CD8-positive, alpha-beta memory T cell (primary cell): ENCODE data around the gene ITGB5. TPM values are rescaled to one million over a fixed set of nuclear protein-coding genes. Genes with fewer than 3 reads are reported as not detected.

Experiments used
- CTCF ChIA-PET: fragments of 350-600 bp; sonication (Branson Sonifier 250); formaldehyde crosslinking; loops from one replicate; lab custom pipeline; 2021; ENCODE audit warnings: antibody characterized with exemption; lab: Charles Lee
- POLR2A ChIA-PET: fragments of 350-600 bp; sonication (Branson Sonifier 250); formaldehyde crosslinking; loops from one replicate; lab custom pipeline; 2021; ENCODE audit warnings: antibody characterized with exemption; lab: Charles Lee
- DNase-seq, 5 donors: peaks; one replicate each; pipeline versions ENCODE4 v3.0.0 to v3.0.0-alpha.2; 2020 to 2022; ENCODE audit warnings: mixed read lengths in 1 of 5
- H3K27ac ChIP-seq: one replicate; pipeline ENCODE4 v1.7.0; 2013; ENCODE audit warnings: low read depth, mild to moderate bottlenecking, low read length, moderate library complexity
- H3K27me3 ChIP-seq: 2 replicates; pipeline ENCODE4 v1.7.0; 2013; ENCODE audit warnings: low read length, mild to moderate bottlenecking; ENCODE audit not compliant: insufficient read depth, poor library complexity, severe bottlenecking
- H3K36me3 ChIP-seq: 2 replicates; pipeline ENCODE4 v1.7.0; 2013; ENCODE audit warnings: mild to moderate bottlenecking, low read length, moderate library complexity; ENCODE audit not compliant: insufficient read depth
- H3K4me1 ChIP-seq: 2 replicates; pipeline ENCODE4 v1.7.0; 2013; ENCODE audit warnings: mild to moderate bottlenecking, low read length, moderate library complexity; ENCODE audit not compliant: insufficient read depth
- H3K4me3 ChIP-seq: 2 replicates; pipeline ENCODE4 v1.7.0; 2013; ENCODE audit warnings: mild to moderate bottlenecking, low read length
- H3K9me3 ChIP-seq: 2 replicates; pipeline ENCODE4 v1.7.0; 2013; ENCODE audit warnings: mild to moderate bottlenecking, low read length
- H3K27ac Mint-ChIP-seq, 8 donors: one replicate each; pipeline ENCODE4 v1.8.0; 2020 to 2021; ENCODE audit warnings: mixed read lengths in 8 of 8, mild to moderate bottlenecking in 6 of 8, inconsistent platforms in 3 of 8, moderate library complexity in 3 of 8
- H3K27me3 Mint-ChIP-seq, 2 donors: one replicate each; pipeline ENCODE4 v1.8.0; 2020 to 2021; ENCODE audit warnings: mixed read lengths in 2 of 2, mild to moderate bottlenecking in 1 of 2, moderate library complexity in 1 of 2
- H3K36me3 Mint-ChIP-seq, 3 donors: one replicate each; pipeline ENCODE4 v1.8.0; 2020 to 2021; ENCODE audit warnings: mixed read lengths in 3 of 3, inconsistent platforms in 1 of 3, mild to moderate bottlenecking in 1 of 3
- H3K4me1 Mint-ChIP-seq, 3 donors: one replicate each; pipeline ENCODE4 v1.8.0; 2020 to 2021; ENCODE audit warnings: mixed read lengths in 3 of 3, inconsistent platforms in 1 of 3, mild to moderate bottlenecking in 1 of 3
- H3K4me3 Mint-ChIP-seq, 7 donors: one replicate each; pipeline ENCODE4 v1.8.0; 2020 to 2021; ENCODE audit warnings: mixed read lengths in 7 of 7, mild to moderate bottlenecking in 6 of 7, moderate library complexity in 4 of 7, inconsistent platforms in 2 of 7
- H3K9me3 Mint-ChIP-seq, 5 donors: one replicate each; pipeline ENCODE4 v1.8.0; 2020 to 2022; ENCODE audit warnings: mixed read lengths in 5 of 5, mild to moderate bottlenecking in 3 of 5, moderate library complexity in 2 of 5, inconsistent platforms in 1 of 5
- polyA plus RNA-seq: library from polyadenylated mRNA; unstranded; fragments of 300-500 nt; fragmentation: Illumina TruSeq; gene quantifications from one replicate; pipeline ENCODE4 v1.2.3, GENCODE V29; 2021
- total RNA-seq, 2 experiments: library from RNA; stranded (reverse); gene quantifications; one replicate each; pipeline ENCODE4 v1.2.3, GENCODE V29; 2021

Gene ITGB5
- total and polyA plus RNA-seq, 3 experiments from 2014 or later = 0.62 to 3.3 (median 2.0) TPM

- Histone ChIP-seq H3K9me3 (no peaks in the 10 kb centered on the region), H3K4me3 (no peak overlapping the region), H3K27ac (no peak overlapping the region), H3K4me1 (no peaks in the 10 kb centered on the region), H3K27me3 (no peaks in the 10 kb centered on the region), H3K36me3 (no peaks in the 10 kb centered on the region)
- CTCF ChIA-PET = interaction anchor here (1.4 kb wide), 1 partner anchor 20 kb away, joined by 3 read pairs; no protein-coding TSS in a partner anchor
- POLR2A ChIA-PET = no interaction called here
- H3K27ac Mint-ChIP-seq = peak overlapping the region in 1 of 8 donors; percentile 45
- H3K9me3 Mint-ChIP-seq = no peaks in the 10 kb centered on the region
- H3K36me3 Mint-ChIP-seq = no peaks in the 10 kb centered on the region
- no peak for DNase-seq
- peaks cover 5 to 7% (median 5%) of the 10 kb centered on the region in 3 donors for H3K4me1 Mint-ChIP-seq
- peaks cover 8 to 17% of the 10 kb centered on the region in 2 donors for H3K27me3 Mint-ChIP-seq
- H3K4me3 Mint-ChIP-seq = no peak overlapping the region
Observed at GRCh38 chr3:124780761-124781475, 106.2 kb downstream of the ITGB5 start.

GRCh38 chr3:124780356-124780755 is 106.8 kb downstream of the ITGB5 start:
- no peak overlapping the region for H3K4me3 Mint-ChIP-seq
- no peaks in the 10 kb centered on the region for H3K9me3 Mint-ChIP-seq
- no peaks in the 10 kb centered on the region for H3K36me3 ChIP-seq
- no peaks in the 10 kb centered on the region for H3K4me1 ChIP-seq
- H3K27me3 ChIP-seq = no peaks in the 10 kb centered on the region
- DNase-seq = no peak
- peaks cover 5 to 7% (median 5%) of the 10 kb centered on the region in 3 donors for H3K4me1 Mint-ChIP-seq
- H3K36me3 Mint-ChIP-seq = no peaks in the 10 kb centered on the region
- CTCF ChIA-PET = interaction anchor here (1.4 kb wide), 1 partner anchor 20 kb away, joined by 3 read pairs; no protein-coding TSS in a partner anchor
- no peaks in the 10 kb centered on the region for H3K9me3 ChIP-seq
- no peak overlapping the region for H3K4me3 ChIP-seq
- H3K27ac ChIP-seq = no peak overlapping the region
- no peak overlapping the region for H3K27ac Mint-ChIP-seq
- POLR2A ChIA-PET = no interaction called here
- peaks cover 8 to 17% of the 10 kb centered on the region in 2 donors for H3K27me3 Mint-ChIP-seq

GRCh38 chr3:124779751-124780191 is 107.4 kb downstream of the ITGB5 start:
- no peak overlapping the region for H3K27ac Mint-ChIP-seq
- H3K9me3 Mint-ChIP-seq = no peaks in the 10 kb centered on the region
- Histone ChIP-seq H3K4me3 (no peak overlapping the region), H3K27me3 (no peaks in the 10 kb centered on the region), H3K27ac (no peak overlapping the region), H3K4me1 (no peaks in the 10 kb centered on the region), H3K9me3 (no peaks in the 10 kb centered on the region), H3K36me3 (no peaks in the 10 kb centered on the region)
- H3K27me3 Mint-ChIP-seq = peaks cover 14 to 21% of the 10 kb centered on the region in 2 donors
- no peaks in the 10 kb centered on the region for H3K36me3 Mint-ChIP-seq
- peaks cover 5 to 7% (median 5%) of the 10 kb centered on the region in 3 donors for H3K4me1 Mint-ChIP-seq
- POLR2A ChIA-PET = no interaction called here
- CTCF ChIA-PET = interaction anchor here (1.2 to 1.3 kb wide), 3 partner anchors 10 to 121 kb away, joined by 3 read pairs; no protein-coding TSS in a partner anchor
- no peak for DNase-seq
- H3K4me3 Mint-ChIP-seq = no peak overlapping the region

- peaks cover 19 to 20% of the 10 kb centered on the region in 2 donors for H3K27me3 Mint-ChIP-seq
- H3K4me3 ChIP-seq = no peak overlapping the region
- no peak overlapping the region for H3K4me3 Mint-ChIP-seq
- no peaks in the 10 kb centered on the region for H3K27me3 ChIP-seq
- no peak overlapping the region for H3K27ac ChIP-seq
- no peak overlapping the region for H3K27ac Mint-ChIP-seq
- DNase-seq = no peak
- H3K4me1 ChIP-seq = no peaks in the 10 kb centered on the region
- CTCF ChIA-PET = interaction anchor here (1.2 to 1.7 kb wide), 4 partner anchors 9 to 122 kb away, joined by 3 to 5 read pairs (median 3); no protein-coding TSS in a partner anchor
- no peaks in the 10 kb centered on the region for H3K9me3 Mint-ChIP-seq
- no peaks in the 10 kb centered on the region for H3K36me3 ChIP-seq
- peaks cover 5 to 7% (median 5%) of the 10 kb centered on the region in 3 donors for H3K4me1 Mint-ChIP-seq
- POLR2A ChIA-PET = no interaction called here
- H3K36me3 Mint-ChIP-seq = no peaks in the 10 kb centered on the region
- no peaks in the 10 kb centered on the region for H3K9me3 ChIP-seq
Observed at GRCh38 chr3:124779116-124779515, 108.0 kb downstream of the ITGB5 start.

GRCh38 chr3:124777762-124778470 is 109.2 kb downstream of the ITGB5 start:
- no peaks in the 10 kb centered on the region for H3K36me3 Mint-ChIP-seq
- ChIA-PET POLR2A (no interaction called here), CTCF (interaction anchor here (1.7 kb wide), 1 partner anchor 14 kb away, joined by 5 read pairs; no protein-coding TSS in a partner anchor)

GRCh38 chr3:124776856-124777255 is 110.3 kb downstream of the ITGB5 start:
- Mint-ChIP-seq H3K36me3 (no peaks in the 10 kb centered on the region), H3K27ac (no peak overlapping the region), H3K9me3 (no peaks in the 10 kb centered on the region), H3K4me3 (no peak overlapping the region), H3K27me3 (peaks cover 23 to 34% of the 10 kb centered on the region in 2 donors), H3K4me1 (peaks cover 5 to 7% (median 5%) of the 10 kb centered on the region in 3 donors)
- CTCF ChIA-PET = no interaction called here
- Histone ChIP-seq H3K36me3 (no peaks in the 10 kb centered on the region), H3K4me3 (no peak overlapping the region), H3K27ac (no peak overlapping the region), H3K9me3 (no peaks in the 10 kb centered on the region), H3K27me3 (no peaks in the 10 kb centered on the region), H3K4me1 (no peaks in the 10 kb centered on the region)
- POLR2A ChIA-PET = no interaction called here
- no peak for DNase-seq

More at GRCh38 chr3:124777762-124778470, 109.2 kb downstream of the ITGB5 start:
- H3K27me3 ChIP-seq = no peaks in the 10 kb centered on the region
- no peak overlapping the region for H3K27ac Mint-ChIP-seq
- peaks cover 19 to 27% of the 10 kb centered on the region in 2 donors for H3K27me3 Mint-ChIP-seq
- H3K36me3 ChIP-seq = no peaks in the 10 kb centered on the region
- no peaks in the 10 kb centered on the region for H3K9me3 ChIP-seq
- no peak overlapping the region for H3K27ac ChIP-seq
- no peak for DNase-seq
- no peak overlapping the region for H3K4me3 Mint-ChIP-seq
- no peaks in the 10 kb centered on the region for H3K4me1 ChIP-seq
- no peaks in the 10 kb centered on the region for H3K9me3 Mint-ChIP-seq
- H3K4me1 Mint-ChIP-seq = peaks cover 5 to 7% (median 5%) of the 10 kb centered on the region in 3 donors
- H3K4me3 ChIP-seq = no peak overlapping the region

- Histone ChIP-seq H3K27me3 (no peaks in the 10 kb centered on the region), H3K36me3 (no peaks in the 10 kb centered on the region), H3K9me3 (no peaks in the 10 kb centered on the region), H3K4me3 (no peak overlapping the region), H3K27ac (no peak overlapping the region), H3K4me1 (no peaks in the 10 kb centered on the region)
- no peak overlapping the region for H3K27ac Mint-ChIP-seq
- H3K36me3 Mint-ChIP-seq = no peaks in the 10 kb centered on the region
- H3K4me1 Mint-ChIP-seq = peaks cover 3 to 6% (median 4%) of the 10 kb centered on the region in 3 donors
- ChIA-PET POLR2A (no interaction called here), CTCF (no interaction called here)
- DNase-seq = no peak
- no peak overlapping the region for H3K4me3 Mint-ChIP-seq
- H3K27me3 Mint-ChIP-seq = peaks cover 25 to 39% of the 10 kb centered on the region in 2 donors
- no peaks in the 10 kb centered on the region for H3K9me3 Mint-ChIP-seq
Observed at GRCh38 chr3:124775877-124776276, 111.3 kb downstream of the ITGB5 start.
